Prostate gland (tissue), 2 donors: Measurements from ENCODE around the gene SRGAP3. TPM values are rescaled to one million over a fixed set of nuclear protein-coding genes. Genes with fewer than 3 reads are reported as not detected.
A peak's percentile ranks its signal among the peaks of the same experiment; 100 is the strongest.

Experiments
- DNase-seq: peaks from one replicate; pipeline ENCODE4 v3.0.0-alpha.2; 2019; ENCODE audit warnings: low spot score
- H3K27ac ChIP-seq, 2 donors: fragments of 200-600 bp; sonication (generic); 2 replicates each; pipeline ENCODE4 v1.5.1; 2017 to 2019
- H3K27me3 ChIP-seq: fragments of 200-600 bp; sonication (generic); replicated peaks from 2 replicates; pipeline ENCODE4 v1.5.1; 2019; ENCODE audit not compliant: insufficient read depth
- H3K36me3 ChIP-seq, 2 donors: fragments of 200-600 bp; sonication (generic); 1 replicate in 1 of 2; 2 replicates in 1 of 2; pipeline versions ENCODE4 v1.5.1 to v1.8.1; 2017 to 2019
- H3K4me1 ChIP-seq: fragments of 200-600 bp; sonication (generic); replicated peaks from 2 replicates; pipeline ENCODE4 v1.5.1; 2019
- H3K4me3 ChIP-seq, 2 donors: fragments of 200-600 bp; sonication (generic); 2 replicates each; pipeline ENCODE4 v1.5.1; 2017 to 2019
- H3K9me3 ChIP-seq: fragments of 200-600 bp; sonication (generic); 2 replicates; pipeline ENCODE4 v1.5.1; 2017
- POLR2A ChIP-seq: fragments of 450-650 bp; IDR thresholded peaks from one replicate; pipeline ENCODE4 v1.6.1; 2016; ENCODE audit warnings: antibody characterized with exemption, mild to moderate bottlenecking
- POLR2AphosphoS5 ChIP-seq: sonication (generic); formaldehyde crosslinking; IDR thresholded peaks from one replicate; pipeline ENCODE4 v1.6.1; 2017; ENCODE audit warnings: antibody characterized with exemption
- WGBS: methylation state at CpG from one replicate; pipeline ENCODE4 v1.1.5; 2018; 5-methylcytosine and 5-hydroxymethylcytosine counted together
- intact Hi-C: fragments of 100-400 bp; cut with DNase I; formaldehyde crosslinking; loops from one replicate; pipeline ENCODE4 v1.14.2; 2022
- total RNA-seq, 2 donors: library from RNA; depleted of rRNA; stranded (reverse); fragments of >200 nt; gene quantifications; one replicate each; pipeline ENCODE4 v1.1.0, GENCODE V29; 2016
- TF ChIP-seq, protein P1 (sequence below), 4 experiments: fragments of 200-600 bp in 2 of 4; fragments of 450-650 bp in 2 of 4; sonication (generic) in 2 of 4; IDR thresholded peaks; 1 replicate in 3 of 4; 2 replicates in 1 of 4; pipeline ENCODE4 v1.5.1; 2016 to 2019; ENCODE audit warnings: antibody characterized with exemption in 4 of 4, mild to moderate bottlenecking in 2 of 4, moderate library complexity in 2 of 4

Gene SRGAP3
- total RNA-seq, 2 donors from 2014 or later, result 23.6 to 50.3 TPM

DNA sequence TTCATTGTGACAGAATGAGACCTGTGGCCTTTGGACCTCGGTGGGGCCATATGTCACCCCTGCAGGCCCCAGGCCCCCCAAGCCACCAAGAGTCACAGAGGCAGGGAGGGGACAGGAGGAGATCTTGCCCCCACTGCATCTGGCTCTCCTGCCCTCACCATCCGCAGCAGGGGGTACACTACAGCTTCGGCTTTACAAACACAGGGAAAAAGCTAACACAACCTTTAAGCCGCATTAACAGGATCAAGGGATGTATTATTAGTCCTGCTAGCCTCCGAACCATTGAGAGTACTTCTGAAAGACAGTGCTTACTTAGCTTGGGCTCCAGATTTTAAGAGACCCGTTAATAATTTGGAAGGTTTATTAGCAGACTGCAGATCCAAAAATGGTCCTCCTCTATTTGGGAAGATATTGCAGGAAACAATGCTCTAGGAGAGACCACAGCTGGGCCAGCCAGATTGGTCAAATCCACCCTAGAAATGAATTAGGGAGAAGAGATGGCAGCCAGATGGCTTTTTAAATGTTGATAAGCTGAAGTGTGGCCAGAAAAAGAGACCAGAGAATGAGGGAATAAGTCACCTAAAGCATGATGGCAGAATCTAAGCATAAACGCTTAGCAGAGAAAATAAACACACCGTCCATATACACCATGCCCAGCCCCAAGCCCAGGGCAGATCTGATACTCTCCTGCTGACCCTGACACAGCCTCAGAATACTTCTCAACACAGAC, 31.5 kb downstream of the SRGAP3 start:
- 89% methylated on average over 8 of the region's 8 CpGs for WGBS
- no peaks in the 10 kb centered on the region for H3K27me3 ChIP-seq
- TF ChIP-seq, protein P1, sequence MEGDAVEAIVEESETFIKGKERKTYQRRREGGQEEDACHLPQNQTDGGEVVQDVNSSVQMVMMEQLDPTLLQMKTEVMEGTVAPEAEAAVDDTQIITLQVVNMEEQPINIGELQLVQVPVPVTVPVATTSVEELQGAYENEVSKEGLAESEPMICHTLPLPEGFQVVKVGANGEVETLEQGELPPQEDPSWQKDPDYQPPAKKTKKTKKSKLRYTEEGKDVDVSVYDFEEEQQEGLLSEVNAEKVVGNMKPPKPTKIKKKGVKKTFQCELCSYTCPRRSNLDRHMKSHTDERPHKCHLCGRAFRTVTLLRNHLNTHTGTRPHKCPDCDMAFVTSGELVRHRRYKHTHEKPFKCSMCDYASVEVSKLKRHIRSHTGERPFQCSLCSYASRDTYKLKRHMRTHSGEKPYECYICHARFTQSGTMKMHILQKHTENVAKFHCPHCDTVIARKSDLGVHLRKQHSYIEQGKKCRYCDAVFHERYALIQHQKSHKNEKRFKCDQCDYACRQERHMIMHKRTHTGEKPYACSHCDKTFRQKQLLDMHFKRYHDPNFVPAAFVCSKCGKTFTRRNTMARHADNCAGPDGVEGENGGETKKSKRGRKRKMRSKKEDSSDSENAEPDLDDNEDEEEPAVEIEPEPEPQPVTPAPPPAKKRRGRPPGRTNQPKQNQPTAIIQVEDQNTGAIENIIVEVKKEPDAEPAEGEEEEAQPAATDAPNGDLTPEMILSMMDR (IDR thresholded peaks at IDR 0.05), result no peak
- TF ChIP-seq POLR2A (no peak), POLR2AphosphoS5 (no peak)
- no peaks in the 10 kb centered on the region for H3K36me3 ChIP-seq
- H3K4me1 ChIP-seq, result no peaks in the 10 kb centered on the region
- H3K27ac ChIP-seq, result no peak overlapping the region
- intact Hi-C loops, result no loop called here
- DNase-seq, result no peak
- no peaks in the 10 kb centered on the region for H3K9me3 ChIP-seq
- H3K4me3 ChIP-seq, result no peak overlapping the region

DNA sequence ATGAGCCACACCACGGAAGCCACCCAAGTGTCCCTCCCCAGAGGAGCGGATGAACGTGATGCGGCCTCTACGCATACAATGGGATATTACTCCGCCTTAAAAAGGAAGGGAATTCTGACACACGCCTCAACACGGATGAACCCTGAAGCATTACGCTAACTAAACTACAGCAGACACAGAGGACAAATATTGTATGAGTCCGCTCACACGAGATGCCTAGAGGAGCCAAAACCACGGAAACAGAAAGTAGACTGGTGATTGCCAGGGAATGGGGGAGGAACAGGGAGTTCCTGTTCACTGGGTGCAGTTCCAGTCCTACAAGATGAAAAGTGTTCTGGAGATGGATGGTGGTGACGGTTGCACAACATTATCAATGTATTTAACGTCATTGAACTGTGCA, 32.7 kb downstream of the SRGAP3 start:
- Histone ChIP-seq H3K27me3 (no peaks in the 10 kb centered on the region), H3K4me3 (no peak overlapping the region), H3K9me3 (no peaks in the 10 kb centered on the region), H3K36me3 (no peaks in the 10 kb centered on the region), H3K4me1 (no peaks in the 10 kb centered on the region), H3K27ac (peak overlapping the region in 1 of 2 donors; percentile 11)
- TF ChIP-seq POLR2AphosphoS5, result peak; percentile 81
- TF ChIP-seq, protein P1 (IDR thresholded peaks at IDR 0.05), result no peak
- no peak for TF ChIP-seq POLR2A
- 66% methylated on average over 14 of the region's 14 CpGs for WGBS
- intact Hi-C loops, result no loop called here
- DNase-seq, result peak; percentile 62

DNA sequence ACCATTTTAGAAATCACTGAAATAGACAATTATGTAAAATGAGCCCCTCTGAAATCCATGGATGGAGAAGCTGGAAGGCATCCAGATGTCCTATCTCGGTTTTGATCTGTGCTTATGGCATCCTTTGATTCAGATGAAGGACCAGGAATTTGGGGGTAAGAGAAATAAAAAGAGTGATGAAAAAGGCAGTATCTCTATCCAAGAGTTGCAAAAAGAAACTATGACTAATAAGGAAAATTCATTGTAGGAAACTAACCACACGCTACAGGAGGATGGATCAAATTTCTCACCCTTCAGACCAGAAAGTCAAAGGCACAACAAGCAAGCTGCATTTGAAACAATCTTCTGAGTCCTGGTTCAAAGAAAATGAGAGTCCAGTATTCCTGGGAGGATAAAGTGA, 34.8 kb downstream of the SRGAP3 start:
- Histone ChIP-seq H3K36me3 (no peaks in the 10 kb centered on the region), H3K27me3 (no peaks in the 10 kb centered on the region), H3K9me3 (no peaks in the 10 kb centered on the region), H3K27ac (no peak overlapping the region), H3K4me1 (no peaks in the 10 kb centered on the region), H3K4me3 (no peak overlapping the region)
- no peak for DNase-seq
- TF ChIP-seq POLR2A (no peak), POLR2AphosphoS5 (no peak)
- TF ChIP-seq, protein P1 (IDR thresholded peaks at IDR 0.05), result no peak
- 16% methylated on average over 2 of the region's 2 CpGs for WGBS
- intact Hi-C loops, result no loop called here

DNA sequence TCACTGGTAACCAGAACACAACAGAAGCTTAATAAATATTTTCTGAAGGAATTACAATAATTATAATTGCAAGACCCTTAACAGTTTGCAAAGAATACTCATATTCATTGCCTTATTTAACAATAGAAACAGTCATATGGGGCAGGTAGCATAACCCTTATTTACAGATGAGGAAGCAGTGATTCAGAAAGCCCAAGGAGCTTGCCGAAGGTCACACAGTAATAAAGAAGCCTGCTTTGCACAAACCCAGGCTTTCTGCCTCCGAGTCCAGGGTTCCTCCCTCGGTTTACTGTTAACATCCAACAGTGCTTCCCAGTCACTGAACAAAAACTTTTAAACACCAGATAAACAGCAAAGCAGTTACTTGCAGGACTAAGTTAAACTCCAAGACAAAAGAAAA, 35.3 kb downstream of the SRGAP3 start:
- H3K27me3 ChIP-seq, result no peaks in the 10 kb centered on the region
- TF ChIP-seq, protein P1 (IDR thresholded peaks at IDR 0.05), result no peak
- TF ChIP-seq POLR2A (no peak), POLR2AphosphoS5 (no peak)
- DNase-seq, result no peak
- intact Hi-C loops, result no loop called here
- H3K4me1 ChIP-seq, result no peaks in the 10 kb centered on the region
- 57% methylated on average over 3 of the region's 3 CpGs for WGBS
- no peak overlapping the region for H3K27ac ChIP-seq
- H3K9me3 ChIP-seq, result no peaks in the 10 kb centered on the region
- H3K36me3 ChIP-seq, result no peaks in the 10 kb centered on the region
- H3K4me3 ChIP-seq, result no peak overlapping the region

DNA sequence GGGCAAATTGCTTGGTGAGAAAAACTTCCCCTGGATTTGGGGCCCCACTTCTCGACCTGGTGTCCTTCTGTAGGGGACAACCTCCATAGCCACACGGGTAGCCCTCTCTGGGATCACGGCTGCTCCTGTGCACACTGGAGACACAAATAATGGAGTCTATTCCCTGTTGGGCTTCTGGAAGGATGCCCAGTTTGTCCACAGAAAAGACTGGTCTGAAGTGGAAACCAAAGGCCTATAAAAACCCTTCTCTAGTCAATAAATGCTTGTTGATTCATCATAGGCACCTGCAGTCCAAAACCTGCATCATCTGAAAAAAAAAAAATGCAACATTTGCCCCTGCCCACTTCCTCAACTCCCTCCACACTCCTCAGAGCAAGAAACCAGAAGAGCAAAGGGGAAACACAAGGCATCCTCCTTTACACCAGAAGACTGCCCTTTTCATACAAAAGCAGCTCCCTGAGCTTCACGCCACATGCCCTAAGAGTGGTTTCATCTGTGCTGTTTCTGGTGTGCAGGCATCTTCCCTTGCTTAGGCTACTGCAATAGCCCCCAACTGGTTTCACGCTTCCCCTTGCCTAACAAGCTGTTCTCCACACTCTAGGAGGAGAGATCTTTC, 36.3 kb downstream of the SRGAP3 start:
- no peak overlapping the region for H3K4me3 ChIP-seq
- intact Hi-C loops, result no loop called here
- no peaks in the 10 kb centered on the region for H3K36me3 ChIP-seq
- no peak overlapping the region for H3K27ac ChIP-seq
- H3K4me1 ChIP-seq, result no peaks in the 10 kb centered on the region
- H3K9me3 ChIP-seq, result no peaks in the 10 kb centered on the region
- no peak for DNase-seq
- 82% methylated on average over 5 of the region's 5 CpGs for WGBS
- TF ChIP-seq POLR2AphosphoS5 (no peak), POLR2A (no peak)
- TF ChIP-seq, protein P1 (IDR thresholded peaks at IDR 0.05), result no peak
- no peaks in the 10 kb centered on the region for H3K27me3 ChIP-seq
